Measurements from ENCODE around the gene VRK3. TPM values are rescaled to one million over a fixed set of nuclear protein-coding genes. Genes with fewer than 3 reads are reported as not detected.

The VRK3 gene
- total and polyA plus RNA-seq, 2 donors (not counting 1 experiment from before 2014, with no cell fraction given) = 58.5 to 123 TPM

DNA sequence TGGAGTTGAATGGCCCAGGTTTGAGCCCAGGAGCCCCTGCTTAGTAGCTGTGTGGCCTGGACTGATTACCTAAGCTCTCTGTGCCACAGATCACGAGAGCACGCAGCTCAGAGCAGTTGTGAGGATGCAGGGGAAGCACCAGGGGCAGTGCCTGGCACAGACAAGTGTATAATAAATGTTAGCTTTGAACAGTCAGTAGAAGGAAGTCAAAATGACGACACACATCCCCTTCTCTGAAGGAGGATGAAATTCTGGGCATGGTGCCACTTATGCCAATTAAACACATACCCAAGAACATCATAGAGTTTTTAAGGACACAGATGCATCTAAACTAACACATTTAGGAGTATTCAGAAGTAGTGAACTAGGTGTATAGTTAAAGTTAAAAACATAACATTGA is 39.3 kb downstream of the VRK3 start:
- Histone ChIP-seq H3K4me3 (ENCODE audit: control extremely low read depth in 1 of 5, extremely low read depth in 1 of 5, insufficient read depth in 1 of 5, low read depth in 2 of 5, low read length in 4 of 5) (no peak overlapping the region), H2AFZ (ENCODE audit: insufficient read depth, low read depth, low read length, poor library complexity, severe bottlenecking) (no peak overlapping the region), H3K36me3 (replicated peaks in 1 of 2; ENCODE audit: control extremely low read depth in 1 of 2, control insufficient read depth in 1 of 2, extremely low read depth in 1 of 2, insufficient read depth in 2 of 2, low read length in 1 of 2) (peaks cover 0 to 49% of the 10 kb centered on the region in 2 experiments), H3K4me2 (replicated peaks; ENCODE audit: low read depth, low read length, poor library complexity, severe bottlenecking) (no peak overlapping the region), H3K9me3 (ENCODE audit: control extremely low read depth in 1 of 3, control insufficient read depth in 2 of 3, insufficient read depth in 1 of 3, low read length in 2 of 3) (peaks cover 0 to 13% (median 0%) of the 10 kb centered on the region in 3 donors), H3K27me3 (replicated peaks in 1 of 4; ENCODE audit: control extremely low read depth in 1 of 4, control insufficient read depth in 3 of 4, insufficient read depth in 4 of 4, low read length in 3 of 4) (no peaks in the 10 kb centered on the region), H3K9ac (ENCODE audit: low read length) (no peak overlapping the region), H3K4me1 (ENCODE audit: control insufficient read depth in 2 of 2, insufficient read depth in 2 of 2, low read length in 2 of 2) (no peaks in the 10 kb centered on the region), H4K20me1 (ENCODE audit: control insufficient read depth, insufficient read depth, low read length, poor library complexity, severe bottlenecking) (peaks cover 19% of the 10 kb centered on the region), H3K79me2 (ENCODE audit: control insufficient read depth, insufficient read depth, low read length) (no peaks in the 10 kb centered on the region), H3K27ac (ENCODE audit: low read length in 2 of 2) (no peak overlapping the region)
- no peak overlapping the region for H3K27ac Mint-ChIP-seq
- ATAC-seq (ENCODE audit: low read depth) (no peak), DNase-seq (no peak)
- no peaks in the 10 kb centered on the region for H3K4me1 Mint-ChIP-seq
- no peak overlapping the region for H3K4me3 Mint-ChIP-seq
- ChIA-PET CTCF (interaction anchor here (1.0 to 2.6 kb wide), 6 partner anchors 18 to 96 kb away, joined by 3 to 9 read pairs (median 5); no protein-coding TSS in a partner anchor), POLR2A (no interaction called here)
- no peaks in the 10 kb centered on the region for H3K9me3 Mint-ChIP-seq (ENCODE audit: insufficient read depth)
- intact Hi-C loops (cut with micrococcal nuclease) = no loop called here
- no peaks in the 10 kb centered on the region for H3K27me3 Mint-ChIP-seq
- 100% methylated on average over 2 of the region's 3 CpGs for WGBS (ENCODE audit: insufficient coverage)
- no peak for TF ChIP-seq EZH2 (IDR thresholded peaks at IDR 0.05; ENCODE audit: borderline replicate concordance, insufficient read depth, low read depth, low read length, poor library complexity, severe bottlenecking)
- TF ChIP-seq, protein P1, sequence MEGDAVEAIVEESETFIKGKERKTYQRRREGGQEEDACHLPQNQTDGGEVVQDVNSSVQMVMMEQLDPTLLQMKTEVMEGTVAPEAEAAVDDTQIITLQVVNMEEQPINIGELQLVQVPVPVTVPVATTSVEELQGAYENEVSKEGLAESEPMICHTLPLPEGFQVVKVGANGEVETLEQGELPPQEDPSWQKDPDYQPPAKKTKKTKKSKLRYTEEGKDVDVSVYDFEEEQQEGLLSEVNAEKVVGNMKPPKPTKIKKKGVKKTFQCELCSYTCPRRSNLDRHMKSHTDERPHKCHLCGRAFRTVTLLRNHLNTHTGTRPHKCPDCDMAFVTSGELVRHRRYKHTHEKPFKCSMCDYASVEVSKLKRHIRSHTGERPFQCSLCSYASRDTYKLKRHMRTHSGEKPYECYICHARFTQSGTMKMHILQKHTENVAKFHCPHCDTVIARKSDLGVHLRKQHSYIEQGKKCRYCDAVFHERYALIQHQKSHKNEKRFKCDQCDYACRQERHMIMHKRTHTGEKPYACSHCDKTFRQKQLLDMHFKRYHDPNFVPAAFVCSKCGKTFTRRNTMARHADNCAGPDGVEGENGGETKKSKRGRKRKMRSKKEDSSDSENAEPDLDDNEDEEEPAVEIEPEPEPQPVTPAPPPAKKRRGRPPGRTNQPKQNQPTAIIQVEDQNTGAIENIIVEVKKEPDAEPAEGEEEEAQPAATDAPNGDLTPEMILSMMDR (IDR thresholded peaks at IDR 0.05) = no peak

- no peak overlapping the region for H3K27ac Mint-ChIP-seq
- POLR2A ChIA-PET = no interaction called here
- no peak overlapping the region for H3K4me2 ChIP-seq (replicated peaks; ENCODE audit: low read depth, low read length, poor library complexity, severe bottlenecking)
- TF ChIP-seq EZH2 (IDR thresholded peaks at IDR 0.05; ENCODE audit: borderline replicate concordance, insufficient read depth, low read depth, low read length, poor library complexity, severe bottlenecking) = no peak
- TF ChIP-seq, protein P1 (IDR thresholded peaks at IDR 0.05) = no peak
- H3K4me1 ChIP-seq (ENCODE audit: control insufficient read depth in 2 of 2, insufficient read depth in 2 of 2, low read length in 2 of 2) = no peaks in the 10 kb centered on the region
- intact Hi-C loops (cut with micrococcal nuclease) = no loop called here
- ATAC-seq (ENCODE audit: low read depth) (no peak), DNase-seq (no peak)
- WGBS (ENCODE audit: insufficient coverage) = 98% methylated on average over 11 of the region's 11 CpGs
- no peaks in the 10 kb centered on the region for H3K27me3 ChIP-seq (replicated peaks in 1 of 4; ENCODE audit: control extremely low read depth in 1 of 4, control insufficient read depth in 3 of 4, insufficient read depth in 4 of 4, low read length in 3 of 4)
- H3K27ac ChIP-seq (ENCODE audit: low read length in 2 of 2) = no peak overlapping the region
- H3K9ac ChIP-seq (ENCODE audit: low read length) = no peak overlapping the region
- H3K4me3 Mint-ChIP-seq = no peak overlapping the region
- no peaks in the 10 kb centered on the region for H3K27me3 Mint-ChIP-seq
- no peaks in the 10 kb centered on the region for H3K4me1 Mint-ChIP-seq
- no peaks in the 10 kb centered on the region for H3K9me3 Mint-ChIP-seq (ENCODE audit: insufficient read depth)
- H3K4me3 ChIP-seq (ENCODE audit: control extremely low read depth in 1 of 5, extremely low read depth in 1 of 5, insufficient read depth in 1 of 5, low read depth in 2 of 5, low read length in 4 of 5) = no peak overlapping the region
- H3K36me3 ChIP-seq (replicated peaks in 1 of 2; ENCODE audit: control extremely low read depth in 1 of 2, control insufficient read depth in 1 of 2, extremely low read depth in 1 of 2, insufficient read depth in 2 of 2, low read length in 1 of 2) = peaks cover 0 to 43% of the 10 kb centered on the region in 2 experiments
- H3K79me2 ChIP-seq (ENCODE audit: control insufficient read depth, insufficient read depth, low read length) = no peaks in the 10 kb centered on the region
- no peak overlapping the region for H2AFZ ChIP-seq (ENCODE audit: insufficient read depth, low read depth, low read length, poor library complexity, severe bottlenecking)
- peaks cover 19% of the 10 kb centered on the region for H4K20me1 ChIP-seq (ENCODE audit: control insufficient read depth, insufficient read depth, low read length, poor library complexity, severe bottlenecking)
- CTCF ChIA-PET = interaction anchor here (0.6 to 2.6 kb wide), 9 partner anchors 13 to 657 kb away, joined by 3 to 9 read pairs (median 3); no protein-coding TSS in a partner anchor
- peaks cover 0 to 13% (median 0%) of the 10 kb centered on the region in 3 donors for H3K9me3 ChIP-seq (ENCODE audit: control extremely low read depth in 1 of 3, control insufficient read depth in 2 of 3, insufficient read depth in 1 of 3, low read length in 2 of 3)
Measured at GRCh38 chr19:49984491-49984890, 40.7 kb downstream of the VRK3 start.
